K562 (cell line): ENCODE measurements around the gene WTIP. TPM values are rescaled to one million over a fixed set of nuclear protein-coding genes. Genes with fewer than 3 reads are reported as not detected.
"Not testable (repeated sequence)": the region's sequence is repeated elsewhere in the genome, so short reads cannot be mapped to it uniquely, and the experiment has no call there.

Source experiments
- ATAC-seq: fragments of 200-7000 bp; cut with Tn5 transposase; 3 replicates; pipeline ENCODE4 v1.9.1; 2020; ENCODE audit warnings: moderate library complexity
- BruUV-seq: library from RNA; stranded (reverse); fragments of 400-500 nt; replicated peaks from 2 replicates; lab custom pipeline; 2021; lab: Mats Ljungman, UMichigan
- CTCF ChIA-PET: fragments of 300-600 bp; formaldehyde crosslinking; extraction: SDS; loops from one replicate; lab custom pipeline; 2021; ENCODE audit warnings: low intra/inter-chr PET ratio; lab: Yijun Ruan, JAX
- POLR2A ChIA-PET: fragments of 300-600, 350-650 bp; sonication (Branson Sonifier 250); formaldehyde crosslinking; extraction: SDS; loops from one replicate; lab custom pipeline; 2021; ENCODE audit warnings: antibody characterized with exemption, inconsistent platforms; lab: Yijun Ruan, JAX
- DNase-seq, 4 experiments: peaks; one replicate each; pipeline versions ENCODE4 v3.0.0 to v3.0.0-alpha.2; 2011 to 2018; ENCODE audit warnings: low spot score in 3 of 4, mixed read lengths in 3 of 4; ENCODE audit errors: extremely low read depth in 1 of 4
- FAIRE-seq: peaks from 2 replicates; lab custom pipeline; 2011; peaks lifted over from hg19 to GRCh38; lab: Jason Lieb, UNC
- H2AFZ ChIP-seq: 2 replicates; pipeline ENCODE4 v1.6.0; 2011; ENCODE audit warnings: low read depth, low read length, control low read depth, inconsistent platforms
- H3K27ac ChIP-seq: fragments of 200-600 bp; 3 replicates; pipeline ENCODE4 v1.8.0; 2011; ENCODE audit warnings: low read depth, mild to moderate bottlenecking, control low read depth, inconsistent platforms, low read length, moderate library complexity, mixed read lengths; ENCODE audit errors: extremely low read depth
- H3K27me3 ChIP-seq, 2 experiments: fragments of 300-600 bp in 1 of 2; 2 replicates in 1 of 2; 3 replicates in 1 of 2; pipeline versions ENCODE4 v1.6.0 to v1.8.0; 2011; ENCODE audit warnings: inconsistent platforms in 2 of 2, low read length in 2 of 2, mild to moderate bottlenecking in 1 of 2, mixed read lengths in 1 of 2, moderate library complexity in 1 of 2; ENCODE audit not compliant: control insufficient read depth in 2 of 2, insufficient read depth in 2 of 2
- H3K36me3 ChIP-seq: fragments of 300-600 bp; 3 replicates; pipeline ENCODE4 v1.8.0; 2011; ENCODE audit warnings: mild to moderate bottlenecking, low read length, inconsistent platforms; ENCODE audit not compliant: control insufficient read depth, insufficient read depth
- H3K4me1 ChIP-seq, 2 experiments: fragments of 200-600 bp in 1 of 2; replicated peaks in 1 of 2; 2 replicates in 1 of 2; 3 replicates in 1 of 2; pipeline versions ENCODE4 v1.5.1 to v1.8.0; 2011; ENCODE audit warnings: inconsistent platforms in 2 of 2, low read length in 2 of 2, mild to moderate bottlenecking in 1 of 2, mixed read lengths in 1 of 2, moderate library complexity in 1 of 2; ENCODE audit not compliant: control insufficient read depth in 2 of 2, insufficient read depth in 2 of 2
- H3K4me2 ChIP-seq: 2 replicates; pipeline ENCODE4 v1.6.1; 2011; ENCODE audit warnings: low read length, control low read depth, inconsistent platforms, mixed read lengths; ENCODE audit not compliant: insufficient read depth
- H3K4me3 ChIP-seq: fragments of 200-600 bp; sonication (generic), shearing (Covaris generic); 2 replicates; pipeline ENCODE4 v1.5.1; 2016; ENCODE audit warnings: control low read depth, inconsistent platforms
- H3K79me2 ChIP-seq: fragments of 200-600 bp; 3 replicates; pipeline ENCODE4 v1.8.0; 2011; ENCODE audit warnings: low read length, inconsistent platforms; ENCODE audit not compliant: control insufficient read depth, insufficient read depth
- H3K9ac ChIP-seq, 2 experiments: 2 replicates each; pipeline versions ENCODE4 v1.6.0 to v1.6.1; 2011; ENCODE audit warnings: low read depth in 2 of 2, low read length in 2 of 2, control low read depth in 1 of 2, inconsistent platforms in 1 of 2, mild to moderate bottlenecking in 1 of 2, mixed read lengths in 1 of 2; ENCODE audit not compliant: insufficient read depth in 1 of 2
- H3K9me1 ChIP-seq: one replicate; pipeline ENCODE4 v1.6.0; 2011; ENCODE audit warnings: inconsistent platforms, mild to moderate bottlenecking, low read length, moderate library complexity; ENCODE audit not compliant: control insufficient read depth, insufficient read depth
- H3K9me3 ChIP-seq: replicated peaks from 2 replicates; pipeline ENCODE4 v1.5.1; 2011; ENCODE audit warnings: low read depth, low read length, inconsistent platforms; ENCODE audit not compliant: control insufficient read depth, insufficient read depth
- H4K20me1 ChIP-seq: replicated peaks from 2 replicates; pipeline ENCODE4 v1.6.1; 2011; ENCODE audit warnings: low read length, inconsistent platforms, mixed read lengths; ENCODE audit not compliant: control insufficient read depth, insufficient read depth
- DPF2 ChIP-seq: fragments of 450-650 bp; IDR thresholded peaks from 2 replicates; pipeline ENCODE4 v1.6.1; 2016
- HCFC1 ChIP-seq: IDR thresholded peaks from 2 replicates; pipeline ENCODE4 v1.6.1; 2012; ENCODE audit warnings: low read depth, low read length, improper control_type of control experiment
- PRMT5 ChIP-seq: sonication (generic); formaldehyde crosslinking; IDR thresholded peaks from 2 replicates; pipeline ENCODE4 v1.5.0; 2020; ENCODE audit warnings: missing genetic modification reagents
- SIN3B ChIP-seq: fragments of 450-650 bp; IDR thresholded peaks from 2 replicates; pipeline ENCODE4 v1.6.1; 2017; ENCODE audit warnings: low read depth, mild to moderate bottlenecking, moderate library complexity
- XRCC4 ChIP-seq: IDR thresholded peaks from one replicate; pipeline ENCODE4 v1.6.1; 2011; ENCODE audit not compliant: insufficient read depth, insufficient read length; ENCODE audit errors: extremely low read depth
- WGBS: fragments of 100-300 bp; shearing (Covaris generic); methylation state at CpG from one replicate; pipeline ENCODE4 v1.1.6; 2016; ENCODE audit warnings: low coverage, mixed read lengths; ENCODE audit not compliant: insufficient coverage; ENCODE audit errors: missing lambda C conversion rate; 5-methylcytosine and 5-hydroxymethylcytosine counted together
- in situ Hi-C: fragments of 300-500 bp; cut with MboI; formaldehyde crosslinking; loops from 4 replicates; pipeline ENCODE4 v1.15.0; 2018; ENCODE audit warnings: inconsistent platforms, mixed read lengths
- intact Hi-C: fragments of 100-400 bp; cut with micrococcal nuclease; formaldehyde crosslinking; loops from 2 replicates; pipeline ENCODE4 v1.14.2; 2022
- polyA plus RNA-seq, 8 experiments: library from polyadenylated mRNA; depleted of rRNA in 4 of 8; stranded (reverse) in 5 of 8; unstranded in 3 of 8; fragments of >200 nt; fragmentation: Nextera tagmentation in 2 of 8; fragmentation: Illumina TruSeq in 1 of 8; extraction: Ambion mirVana in 2 of 8; extraction: Trizol in 1 of 8; gene quantifications; 2 replicates each; pipeline versions ENCODE4 v1.2.1 to v1.2.3, GENCODE V29; 2011 to 2014; ENCODE audit warnings: inconsistent platforms in 1 of 8, missing spikeins in 1 of 8
- total RNA-seq, 7 experiments: library from RNA; depleted of rRNA in 6 of 7; stranded (reverse); fragments of >200 nt in 6 of 7; fragmentation: Illumina TruSeq in 2 of 7; extraction: Trizol in 2 of 7; gene quantifications; 2 replicates each; pipeline versions ENCODE4 v1.2.1 to v1.2.3, GENCODE V29; 2011 to 2021; ENCODE audit warnings: low replicate concordance in 1 of 7

Gene WTIP
- total and polyA plus RNA-seq, 9 of the 15 experiments (the other 6 are each of a cell fraction or from before 2014, with no cell fraction given): under 0.01 to 0.54 (median 0.27) TPM; not detected in 1

DNA sequence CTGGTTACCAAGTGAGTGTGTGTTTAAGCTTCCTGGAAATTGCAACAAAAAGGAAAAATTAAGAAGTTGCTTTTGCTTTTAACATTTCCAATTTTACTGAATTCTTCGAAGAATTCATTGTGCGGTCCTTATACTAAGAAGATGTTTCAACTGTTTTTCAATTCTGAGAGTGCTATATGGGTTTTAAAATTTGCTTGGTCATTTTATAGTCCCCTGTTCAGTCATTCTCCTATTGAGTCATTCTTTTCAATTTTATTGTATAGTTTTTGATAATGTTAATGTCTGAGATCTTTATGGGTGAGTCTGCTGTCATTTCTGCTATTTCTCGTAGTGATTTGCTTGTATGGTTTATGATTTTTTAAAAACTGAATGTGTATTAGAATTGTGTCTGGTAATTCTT is 26.9 kb upstream of the WTIP start (continued):
- TF ChIP-seq DPF2 (no peak), HCFC1 (no peak), PRMT5 (CRISPR knock-in tag) (no peak), XRCC4 (no peak), SIN3B (no peak)

DNA sequence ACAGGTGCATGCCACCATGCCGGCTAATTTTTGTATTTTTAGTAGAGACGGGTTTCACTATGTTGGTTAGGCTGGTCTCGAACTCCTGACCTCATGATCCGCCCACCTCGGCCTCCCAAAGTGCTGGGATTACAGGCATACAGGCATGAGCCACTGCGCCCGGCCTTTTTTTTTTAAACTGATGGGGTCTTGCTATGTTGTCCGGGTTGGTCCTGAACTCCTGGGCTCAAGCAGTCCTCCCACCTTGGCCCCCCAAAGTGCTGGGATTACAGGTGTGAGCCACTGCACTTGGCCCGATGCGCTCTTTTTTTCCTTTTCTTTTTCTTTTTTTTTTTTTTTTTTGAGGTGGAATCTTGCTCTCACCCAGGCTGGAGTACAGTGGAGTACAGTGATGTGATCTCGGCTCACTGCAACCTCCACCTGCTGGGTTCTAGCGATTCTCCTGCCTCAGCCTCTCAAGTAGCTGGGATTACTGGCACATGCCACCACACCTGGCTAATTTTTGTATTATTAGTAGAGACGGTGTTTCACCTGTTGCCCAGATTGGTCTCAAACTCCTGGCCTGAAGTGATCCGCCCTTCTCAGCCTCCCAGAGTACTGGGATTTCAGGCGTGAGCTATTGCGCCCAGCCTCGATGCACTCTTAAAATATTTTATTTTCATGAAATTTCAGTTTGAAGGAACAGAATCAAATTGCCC is 25.6 kb upstream of the WTIP start:
- H2AFZ ChIP-seq, ATAC-seq, H3K9me3 ChIP-seq, H3K27ac ChIP-seq, BruUV-seq, CTCF ChIA-PET, H3K27me3 ChIP-seq, H3K4me2 ChIP-seq, intact Hi-C loops, H3K4me3 ChIP-seq, FAIRE-seq, H3K4me1 ChIP-seq, DNase-seq, H3K9ac ChIP-seq, in situ Hi-C loops, H3K9me1 ChIP-seq, H4K20me1 ChIP-seq: not testable (repeated sequence)
- WGBS: 90% methylated on average over 13 of the region's 17 CpGs
- POLR2A ChIA-PET: interaction anchor here (0.8 to 1.2 kb wide), 2 partner anchors 11 to 12 kb away, joined by 3 to 4 read pairs; no protein-coding TSS in a partner anchor
- Histone ChIP-seq H3K79me2 (peaks cover 66% of the 10 kb centered on the region), H3K36me3 (peaks cover 90% of the 10 kb centered on the region)
